Hepatic stellate cell (primary cell): Measurements from ENCODE around the gene DCX.

Source experiments
- DNase-seq: peaks from one replicate; pipeline ENCODE4 v3.0.0; 2011; ENCODE audit warnings: low spot score

DCX gene

GRCh38 chrX:111411983-111412382, at the start of gene DCX:
Gene DCX, minus strand, starts transcription at chrX:111412192. Its CDS starts 1,794 bp downstream, at chrX:111410398.
- DNase-seq, result no peak

- no peak for DNase-seq
These were observed 48.6 kb upstream of the DCX start for GRCh38 chrX:111460607-111461006.

GRCh38 chrX:111447298-111447697, 35.3 kb upstream of the DCX start:
- DNase-seq, result no peak

- peak; percentile 0 for DNase-seq
These were observed 33.5 kb upstream of the DCX start for GRCh38 chrX:111445485-111445884.

- no peak for DNase-seq
These were observed 32.9 kb upstream of the DCX start for GRCh38 chrX:111444881-111445280.

- no peak for DNase-seq
These were observed 32.0 kb upstream of the DCX start for GRCh38 chrX:111443946-111444345.

- no peak for DNase-seq
These were observed 30.8 kb upstream of the DCX start for GRCh38 chrX:111442791-111443190.

GRCh38 chrX:111435469-111435868, 23.5 kb upstream of the DCX start:
- no peak for DNase-seq

GRCh38 chrX:111431001-111431400, 19.0 kb upstream of the DCX start:
- DNase-seq, result no peak

GRCh38 chrX:111411557-111411956, 435 bp downstream of the DCX start:
- DNase-seq, result no peak

GRCh38 chrX:111410590-111411078, 1.4 kb downstream of the DCX start:
- no peak for DNase-seq

GRCh38 chrX:111409326-111409725, 2.7 kb downstream of the DCX start:
- DNase-seq, result no peak

- no peak for DNase-seq
These were observed 4.0 kb downstream of the DCX start for GRCh38 chrX:111407948-111408347.

GRCh38 chrX:111402344-111402743, 9.6 kb downstream of the DCX start:
- no peak for DNase-seq

GRCh38 chrX:111395149-111395548, 16.8 kb downstream of the DCX start:
- no peak for DNase-seq

GRCh38 chrX:111394569-111394968, 17.4 kb downstream of the DCX start:
- no peak for DNase-seq

- DNase-seq, result no peak
These were observed 24.4 kb downstream of the DCX start for GRCh38 chrX:111387470-111388070.

GRCh38 chrX:111386615-111387233, 25.3 kb downstream of the DCX start:
- no peak for DNase-seq

GRCh38 chrX:111386077-111386476, 25.9 kb downstream of the DCX start:
- DNase-seq, result no peak

GRCh38 chrX:111382277-111382676, 29.7 kb downstream of the DCX start:
- no peak for DNase-seq

GRCh38 chrX:111376897-111377578, 35.0 kb downstream of the DCX start:
- no peak for DNase-seq

GRCh38 chrX:111376486-111376885, 35.5 kb downstream of the DCX start:
- no peak for DNase-seq

GRCh38 chrX:111375747-111376146, 36.2 kb downstream of the DCX start:
- DNase-seq, result no peak
